KMS-11 (cell line): ENCODE data around the gene PRMT5.
"Not testable (repeated sequence)": the region's sequence is repeated elsewhere in the genome, so short reads cannot be mapped to it uniquely, and the experiment has no call there.

Experiments
- H2AFZ ChIP-seq: fragments of 200-600 bp; sonication (generic); 2 replicates; pipeline ENCODE4 v1.6.1; 2016; ENCODE audit warnings: antibody characterized with exemption, mixed run types, low read depth
- H3K27ac ChIP-seq: fragments of 200-600 bp; sonication (generic); 2 replicates; pipeline ENCODE4 v1.6.1; 2016; ENCODE audit warnings: mild to moderate bottlenecking, mixed run types
- H3K27me3 ChIP-seq: fragments of 200-600 bp; sonication (generic); 2 replicates; pipeline ENCODE4 v1.6.1; 2017; ENCODE audit warnings: mild to moderate bottlenecking, low read depth, mixed run types, moderate library complexity; ENCODE audit not compliant: insufficient read depth
- H3K36me3 ChIP-seq: fragments of 200-600 bp; sonication (generic); 2 replicates; pipeline ENCODE4 v1.6.1; 2017; ENCODE audit warnings: mild to moderate bottlenecking, mixed run types; ENCODE audit not compliant: insufficient read depth
- H3K4me1 ChIP-seq: fragments of 200-600 bp; sonication (generic); 2 replicates; pipeline ENCODE4 v1.6.1; 2016; ENCODE audit warnings: mild to moderate bottlenecking, low read depth, mixed run types; ENCODE audit not compliant: poor library complexity, severe bottlenecking
- H3K4me2 ChIP-seq: fragments of 200-600 bp; sonication (generic); 2 replicates; pipeline ENCODE4 v1.7.0; 2016; ENCODE audit warnings: mild to moderate bottlenecking, mixed run types
- H3K4me3 ChIP-seq: fragments of 200-600 bp; sonication (generic); IDR thresholded peaks from 2 replicates; pipeline ENCODE4 v1.6.1; 2017; ENCODE audit warnings: low read depth, low read length, mixed read lengths; ENCODE audit not compliant: insufficient read depth
- H3K79me2 ChIP-seq: fragments of 200-600 bp; sonication (generic); 2 replicates; pipeline ENCODE4 v1.6.1; 2016; ENCODE audit warnings: low read depth, mixed run types; ENCODE audit not compliant: insufficient read depth
- H3K9ac ChIP-seq: fragments of 200-600 bp; sonication (generic); 2 replicates; pipeline ENCODE4 v1.6.1; 2016; ENCODE audit warnings: mild to moderate bottlenecking, mixed run types
- H4K20me1 ChIP-seq: fragments of 200-600 bp; sonication (generic); 2 replicates; pipeline ENCODE4 v1.6.1; 2016; ENCODE audit warnings: mild to moderate bottlenecking, mixed run types; ENCODE audit not compliant: insufficient read depth
- CTCF ChIP-seq: fragments of 200-600 bp; sonication (generic); conservative IDR thresholded peaks from 2 replicates; pipeline ENCODE4 v1.6.1; 2017; ENCODE audit warnings: low read depth, mild to moderate bottlenecking, antibody characterized with exemption, low read length, moderate library complexity, mixed read lengths

PRMT5 gene

DNA sequence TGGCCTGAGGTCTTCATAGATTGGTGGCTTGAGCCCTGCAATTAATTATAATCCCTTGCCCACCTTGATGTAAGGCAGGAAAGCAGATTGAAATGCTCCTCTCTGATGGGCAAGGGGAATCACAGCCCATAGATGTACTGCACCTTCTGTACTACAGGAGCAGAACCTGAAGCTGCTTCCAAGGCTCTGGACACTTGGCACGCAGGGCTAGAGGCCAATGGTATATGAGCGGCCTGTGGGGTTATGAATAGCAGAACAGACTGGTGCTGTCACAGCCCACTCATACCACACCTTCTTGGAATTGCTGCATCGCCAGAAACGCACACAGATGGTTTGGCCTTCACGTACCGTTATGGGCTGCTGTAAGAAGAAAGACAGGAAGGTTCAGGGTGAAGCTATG lies 8.5 kb downstream of the PRMT5 start:
- TF ChIP-seq CTCF, result no peak
- Histone ChIP-seq H3K4me2 (no peak overlapping the region), H3K9ac (no peak overlapping the region), H3K27ac (no peak overlapping the region), H3K36me3 (no peaks in the 10 kb centered on the region), H3K4me3 (no peak overlapping the region), H4K20me1 (no peaks in the 10 kb centered on the region), H3K79me2 (peaks cover 27% of the 10 kb centered on the region), H3K4me1 (peaks cover 28% of the 10 kb centered on the region), H3K27me3 (no peaks in the 10 kb centered on the region), H2AFZ (no peak overlapping the region)

DNA sequence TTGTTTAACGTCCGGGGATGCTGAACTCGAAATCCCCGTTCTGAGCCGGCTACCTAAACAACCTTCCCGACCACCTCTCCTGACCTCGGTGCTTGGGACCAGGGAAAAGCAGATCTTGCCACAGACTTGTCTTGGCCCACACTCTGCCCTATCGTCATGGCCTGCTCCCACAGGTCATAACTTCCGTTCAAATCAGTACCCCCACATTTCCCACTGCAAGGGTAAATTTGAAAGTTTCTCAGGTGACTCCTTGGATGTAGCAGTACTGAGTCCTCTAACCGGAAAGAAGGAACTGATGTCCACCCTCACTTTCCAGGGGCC lies 9.6 kb downstream of the PRMT5 start:
- Histone ChIP-seq H3K4me1 (peaks cover 30% of the 10 kb centered on the region), H3K36me3 (no peaks in the 10 kb centered on the region), H4K20me1 (no peaks in the 10 kb centered on the region), H3K4me2 (peak overlapping the region; percentile 62), H3K9ac (no peak overlapping the region; the same call in 1 of the 2 replicates), H3K27me3 (no peaks in the 10 kb centered on the region), H2AFZ (no peak overlapping the region), H3K4me3 (no peak overlapping the region), H3K79me2 (peaks cover 38% of the 10 kb centered on the region), H3K27ac (peak overlapping the region; percentile 66)
- no peak for TF ChIP-seq CTCF

- Histone ChIP-seq H2AFZ (peak within 1 kb of the TSS; percentile 41; the same call in 1 of the 2 replicates), H3K9ac (peak within 1 kb of the TSS; percentile 87), H4K20me1 (no peaks in the 10 kb centered on the region), H3K27me3 (no peaks in the 10 kb centered on the region), H3K36me3 (no peaks in the 10 kb centered on the region), H3K4me1 (peaks cover 30% of the 10 kb centered on the region), H3K79me2 (peaks cover 44% of the 10 kb centered on the region), H3K4me2 (peak within 1 kb of the TSS; percentile 64), H3K27ac (peak within 1 kb of the TSS; percentile 92), H3K4me3 (no peak within 1 kb of the TSS)
- TF ChIP-seq CTCF, result no peak
Measured at GRCh38 chr14:22918804-22919600, 10.2 kb downstream of the PRMT5 start, which contains the start of gene RBM23. Gene RBM23 (minus strand): TSS chr14:22919149.

GRCh38 chr14:22915886-22916521 lies 13.2 kb downstream of the PRMT5 start:
- Histone ChIP-seq H3K79me2 (peaks cover 70% of the 10 kb centered on the region), H3K4me3 (no peak overlapping the region), H3K4me2 (no peak overlapping the region), H2AFZ (no peak overlapping the region), H3K36me3 (no peaks in the 10 kb centered on the region), H3K27ac (no peak overlapping the region), H3K27me3 (no peaks in the 10 kb centered on the region), H3K4me1 (peaks cover 45% of the 10 kb centered on the region), H4K20me1 (no peaks in the 10 kb centered on the region), H3K9ac (no peak overlapping the region)
- TF ChIP-seq CTCF, result no peak

DNA sequence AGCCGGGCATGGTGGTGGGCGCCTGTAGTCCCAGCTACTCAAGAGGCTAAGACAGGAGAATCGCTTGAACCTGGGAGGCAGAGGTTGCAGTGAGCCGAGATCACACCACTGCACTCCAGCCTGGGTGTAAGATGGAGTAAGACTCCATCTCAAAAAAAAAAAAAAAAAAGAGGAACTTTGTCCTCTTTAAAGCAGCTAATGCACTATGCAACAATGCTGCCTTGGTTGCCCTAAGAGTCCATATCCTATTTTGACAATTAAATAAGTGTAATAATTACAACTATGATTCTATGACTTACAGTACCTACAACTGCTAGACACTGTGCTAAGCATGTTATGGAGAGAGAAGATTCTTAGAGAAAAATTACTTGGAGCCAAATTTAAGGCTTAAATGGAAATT lies 14.3 kb downstream of the PRMT5 start:
- H3K79me2 ChIP-seq, result peaks cover 78% of the 10 kb centered on the region
- not testable (repeated sequence) for H4K20me1 ChIP-seq, H3K27me3 ChIP-seq, H3K36me3 ChIP-seq, H2AFZ ChIP-seq, H3K9ac ChIP-seq, H3K4me2 ChIP-seq, H3K27ac ChIP-seq, H3K4me3 ChIP-seq
- peaks cover 44% of the 10 kb centered on the region for H3K4me1 ChIP-seq
